ENCODE data around the gene GMPS. TPM values are rescaled to one million over a fixed set of nuclear protein-coding genes. Genes with fewer than 3 reads are reported as not detected.

Gene GMPS
- total RNA-seq, 4 donors from 2014 or later, result 30.0 to 46.4 (median 37.6) TPM

DNA sequence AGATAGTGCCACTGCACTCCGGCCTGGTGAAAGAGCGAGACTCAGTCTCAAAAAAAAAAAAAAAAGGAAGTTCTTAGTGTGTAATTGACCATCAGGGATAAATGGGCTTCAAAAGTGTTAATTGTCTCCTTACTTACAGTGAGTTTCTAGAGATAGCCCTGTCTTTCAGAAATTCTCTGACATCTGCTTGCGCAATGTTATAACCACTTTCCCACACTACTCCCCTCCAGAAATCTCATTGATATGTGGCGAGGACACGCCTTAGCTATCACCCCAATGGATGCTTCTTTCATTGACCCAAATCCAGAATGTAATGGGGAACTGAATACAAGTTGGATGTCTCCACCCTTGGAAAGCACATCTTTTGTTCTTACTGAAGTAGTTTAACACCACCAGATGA, 70.9 kb downstream of the GMPS start:
- WGBS, 2 donors, result 95 to 97% methylated on average over 5 of the region's 5 CpGs
- DNase-seq (ENCODE audit: low spot score in 2 of 2), result no peak
- H3K4me3 ChIP-seq (ENCODE audit: low read depth, poor library complexity, severe bottlenecking), result no peak overlapping the region
- TF ChIP-seq, protein P1, sequence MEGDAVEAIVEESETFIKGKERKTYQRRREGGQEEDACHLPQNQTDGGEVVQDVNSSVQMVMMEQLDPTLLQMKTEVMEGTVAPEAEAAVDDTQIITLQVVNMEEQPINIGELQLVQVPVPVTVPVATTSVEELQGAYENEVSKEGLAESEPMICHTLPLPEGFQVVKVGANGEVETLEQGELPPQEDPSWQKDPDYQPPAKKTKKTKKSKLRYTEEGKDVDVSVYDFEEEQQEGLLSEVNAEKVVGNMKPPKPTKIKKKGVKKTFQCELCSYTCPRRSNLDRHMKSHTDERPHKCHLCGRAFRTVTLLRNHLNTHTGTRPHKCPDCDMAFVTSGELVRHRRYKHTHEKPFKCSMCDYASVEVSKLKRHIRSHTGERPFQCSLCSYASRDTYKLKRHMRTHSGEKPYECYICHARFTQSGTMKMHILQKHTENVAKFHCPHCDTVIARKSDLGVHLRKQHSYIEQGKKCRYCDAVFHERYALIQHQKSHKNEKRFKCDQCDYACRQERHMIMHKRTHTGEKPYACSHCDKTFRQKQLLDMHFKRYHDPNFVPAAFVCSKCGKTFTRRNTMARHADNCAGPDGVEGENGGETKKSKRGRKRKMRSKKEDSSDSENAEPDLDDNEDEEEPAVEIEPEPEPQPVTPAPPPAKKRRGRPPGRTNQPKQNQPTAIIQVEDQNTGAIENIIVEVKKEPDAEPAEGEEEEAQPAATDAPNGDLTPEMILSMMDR (IDR thresholded peaks at IDR 0.05), result no peak
- TF ChIP-seq POLR2A (IDR thresholded peaks at IDR 0.05), result no peak
- intact Hi-C loops (cut with DNase I; ENCODE audit: low total_unique reads), result no loop called here

DNA sequence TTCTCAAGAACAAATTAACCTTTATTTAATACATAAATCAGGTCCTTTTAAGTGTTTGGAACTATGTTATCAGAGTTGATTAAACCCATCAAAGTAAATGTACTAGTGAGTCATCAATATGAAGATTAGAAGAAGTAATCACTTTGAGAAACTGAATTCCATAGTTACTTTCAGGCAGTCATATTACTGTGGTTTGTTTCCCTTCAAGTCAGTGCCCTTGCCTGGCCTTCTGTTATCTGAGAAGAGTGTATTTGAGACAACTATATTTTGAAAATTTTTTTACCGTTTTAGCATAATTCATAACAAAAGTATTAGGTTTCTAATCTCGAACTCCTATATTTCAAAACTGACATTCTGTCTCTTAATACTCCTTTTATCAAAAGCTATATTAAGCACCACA, 73.6 kb downstream of the GMPS start:
- TF ChIP-seq POLR2A (IDR thresholded peaks at IDR 0.05), result no peak
- TF ChIP-seq, protein P1 (IDR thresholded peaks at IDR 0.05), result no peak
- intact Hi-C loops (cut with DNase I; ENCODE audit: low total_unique reads), result no loop called here
- H3K4me3 ChIP-seq (ENCODE audit: low read depth, poor library complexity, severe bottlenecking), result no peak overlapping the region
- WGBS, 2 donors, result 45 to 92% methylated on average over 2 of the region's 2 CpGs
- no peak for DNase-seq (ENCODE audit: low spot score in 2 of 2)

DNA sequence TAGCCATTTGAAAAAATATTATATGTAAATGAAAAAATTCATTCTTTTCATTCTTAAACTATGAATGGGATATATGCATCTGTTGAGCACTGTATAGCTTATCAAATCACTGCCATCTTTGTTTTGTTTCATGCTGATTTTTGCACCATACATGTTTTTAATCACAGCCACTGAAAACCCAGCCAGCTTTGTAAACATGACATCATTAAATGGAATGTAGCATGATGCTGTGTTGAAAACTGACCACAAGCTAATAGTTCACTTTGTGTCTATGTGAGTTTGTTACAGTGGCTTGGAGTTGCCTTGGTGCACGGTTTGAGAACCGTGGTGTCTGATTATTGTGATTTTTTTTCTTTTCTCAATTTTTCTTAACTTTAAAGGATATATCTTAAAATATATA, 75.7 kb downstream of the GMPS start:
- no peak overlapping the region for H3K4me3 ChIP-seq (ENCODE audit: low read depth, poor library complexity, severe bottlenecking)
- no peak for DNase-seq (ENCODE audit: low spot score in 2 of 2)
- no peak for TF ChIP-seq POLR2A (IDR thresholded peaks at IDR 0.05)
- TF ChIP-seq, protein P1 (IDR thresholded peaks at IDR 0.05), result no peak
- intact Hi-C loops (cut with DNase I; ENCODE audit: low total_unique reads), result no loop called here
- WGBS, 2 donors, result 66 to 69% methylated on average over 2 of the region's 2 CpGs

GRCh38 chr3:155948476-155948875, 78.0 kb downstream of the GMPS start:
- H3K4me3 ChIP-seq (ENCODE audit: low read depth, poor library complexity, severe bottlenecking), result no peak overlapping the region
- TF ChIP-seq, protein P1 (IDR thresholded peaks at IDR 0.05), result no peak
- TF ChIP-seq POLR2A (IDR thresholded peaks at IDR 0.05), result no peak
- DNase-seq (ENCODE audit: low spot score in 2 of 2), result no peak
- intact Hi-C loops (cut with DNase I; ENCODE audit: low total_unique reads), result no loop called here
- WGBS, 2 donors, result 67 to 71% methylated on average over 4 of the region's 4 CpGs

GRCh38 chr3:155949453-155950217, 79.2 kb downstream of the GMPS start:
- WGBS, 2 donors, result 48 to 59% methylated on average over 8 of the region's 8 CpGs
- TF ChIP-seq, protein P1 (IDR thresholded peaks at IDR 0.05), result no peak
- no peak for TF ChIP-seq POLR2A (IDR thresholded peaks at IDR 0.05)
- H3K4me3 ChIP-seq (ENCODE audit: low read depth, poor library complexity, severe bottlenecking), result no peak overlapping the region
- no peak for DNase-seq (ENCODE audit: low spot score in 2 of 2)
- intact Hi-C loops (cut with DNase I; ENCODE audit: low total_unique reads), result no loop called here
